GM08714 (cell line): Measurements from ENCODE around the gene ARHGDIA.

Experiments used
- H3K4me3 ChIP-seq: fragments of 200-500 bp; sonication (Bioruptor generic); 2 replicates; pipeline ENCODE4 v1.5.1; 2014; ENCODE audit warnings: mild to moderate bottlenecking, low read length, inconsistent platforms
- ZNF274 ChIP-seq: IDR thresholded peaks from 2 replicates; pipeline ENCODE4 v1.6.1; 2012; ENCODE audit warnings: mild to moderate bottlenecking, low read depth, low read length

ARHGDIA gene

GRCh38 chr17:81909966-81910839, 39.1 kb upstream of the ARHGDIA start:
- TF ChIP-seq ZNF274 = no peak
- peak overlapping the region; percentile 93 for H3K4me3 ChIP-seq

GRCh38 chr17:81909231-81909630, 38.1 kb upstream of the ARHGDIA start:
- no peak for TF ChIP-seq ZNF274
- H3K4me3 ChIP-seq = no peak overlapping the region

DNA sequence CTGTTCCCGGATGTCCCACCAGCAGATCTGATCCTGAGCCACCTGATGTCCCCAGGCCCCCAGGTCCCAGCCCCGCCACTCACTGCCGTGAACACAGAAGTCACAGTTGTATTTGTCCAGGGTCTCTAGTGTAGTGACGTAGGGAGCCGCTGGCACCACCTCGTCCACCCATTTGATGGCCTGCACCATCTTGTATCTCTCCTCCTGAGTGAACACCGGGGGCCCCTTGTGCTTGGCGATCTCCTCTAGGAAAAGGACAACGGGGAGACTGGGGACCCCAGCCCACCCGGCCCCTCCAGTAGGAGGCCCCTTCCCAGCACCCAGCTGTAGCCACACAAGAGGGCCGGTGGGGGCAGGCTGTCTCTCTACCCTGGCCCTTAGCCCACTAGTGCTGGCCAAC, 37.7 kb upstream of the ARHGDIA start:
- H3K4me3 ChIP-seq = no peak overlapping the region
- TF ChIP-seq ZNF274 = no peak

DNA sequence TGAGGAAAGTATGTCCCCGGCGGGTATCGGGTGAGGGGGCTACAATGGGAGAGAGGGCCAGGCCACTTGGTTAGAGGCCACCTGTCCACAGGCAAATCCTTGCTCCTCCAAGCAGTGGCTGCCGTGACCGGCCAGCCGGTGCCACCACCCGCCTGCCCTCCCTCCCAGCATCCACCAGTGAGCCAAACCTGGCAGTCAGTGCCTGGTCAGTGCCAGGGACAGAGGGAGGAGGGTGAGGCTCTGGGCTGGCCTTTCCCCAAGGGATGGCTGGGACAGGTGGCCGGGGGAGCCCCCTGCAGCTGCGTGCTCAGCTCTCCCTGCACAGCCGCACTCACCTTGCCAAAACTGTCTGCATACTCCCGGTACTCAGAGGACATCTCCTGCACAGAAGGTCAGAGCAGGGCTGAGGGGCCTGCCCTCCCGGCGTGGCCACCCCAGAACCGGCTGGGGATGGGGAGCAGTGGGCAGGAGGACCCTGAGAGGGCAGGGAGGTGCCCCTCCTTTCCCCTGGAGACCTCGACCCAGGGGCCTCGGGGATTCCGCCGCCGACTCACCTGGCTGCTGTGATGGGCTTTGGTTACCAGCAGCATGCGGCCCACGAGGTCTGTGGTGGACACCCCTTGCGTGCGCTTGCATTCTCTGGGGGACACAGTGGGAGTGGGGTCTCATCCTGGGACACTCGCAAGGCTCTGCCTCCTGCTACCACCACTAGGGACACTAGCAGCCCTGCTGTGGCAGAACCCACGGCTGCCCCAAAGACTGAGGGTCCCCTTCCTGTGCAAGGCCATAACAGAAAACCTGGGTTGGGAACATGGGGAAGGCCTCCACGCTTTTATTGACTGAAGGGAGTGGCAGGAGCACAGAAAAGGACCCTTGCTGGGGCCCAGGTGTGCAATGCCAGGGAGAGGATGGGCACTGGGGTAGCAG, 36.3 kb upstream of the ARHGDIA start:
- H3K4me3 ChIP-seq = no peak overlapping the region
- no peak for TF ChIP-seq ZNF274

DNA sequence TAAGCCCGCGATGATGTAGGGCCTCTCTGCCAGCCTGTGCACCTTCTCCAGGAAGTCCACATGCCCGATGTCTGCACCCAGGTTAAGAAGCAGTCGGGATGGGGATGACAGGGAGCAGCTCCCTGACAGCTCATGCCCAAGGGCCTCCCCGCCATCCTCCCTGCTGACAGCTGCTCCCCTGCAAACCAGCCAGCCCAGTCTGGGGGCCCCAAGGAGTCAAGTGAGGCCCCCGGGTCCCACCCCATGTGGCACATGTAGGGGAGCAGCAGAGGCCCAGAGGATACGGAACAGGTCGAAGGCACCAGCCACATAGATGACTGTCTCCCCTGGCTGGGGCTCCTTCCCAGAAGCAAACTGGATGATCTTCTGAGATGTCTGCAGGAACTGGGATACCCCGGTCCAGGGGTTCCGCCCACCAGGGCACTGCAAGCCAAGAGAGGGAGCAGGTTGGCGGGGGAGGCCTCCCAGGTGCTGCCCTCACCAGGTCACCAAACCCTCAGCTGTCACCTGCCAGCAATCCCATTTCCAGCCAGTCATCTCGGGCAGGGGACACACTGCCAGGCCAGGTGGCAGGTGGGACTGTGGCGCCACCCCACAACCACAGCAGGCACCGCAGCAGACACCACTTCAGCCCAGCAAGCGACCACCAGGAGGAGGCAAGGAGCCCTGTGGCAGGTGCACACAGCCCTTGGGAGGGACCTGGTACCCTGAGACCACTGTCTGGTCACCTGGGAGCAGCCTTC, 35.5 kb upstream of the ARHGDIA start:
- H3K4me3 ChIP-seq = no peak overlapping the region
- no peak for TF ChIP-seq ZNF274

GRCh38 chr17:81905993-81906392, 34.9 kb upstream of the ARHGDIA start:
- no peak overlapping the region for H3K4me3 ChIP-seq

GRCh38 chr17:81905424-81905875, 34.3 kb upstream of the ARHGDIA start:
- H3K4me3 ChIP-seq = no peak overlapping the region
- TF ChIP-seq ZNF274 = no peak

More at GRCh38 chr17:81905993-81906392, 34.9 kb upstream of the ARHGDIA start:
- TF ChIP-seq ZNF274 = no peak

- no peak overlapping the region for H3K4me3 ChIP-seq
- TF ChIP-seq ZNF274 = no peak
Measured at GRCh38 chr17:81904600-81905423, 33.7 kb upstream of the ARHGDIA start.

DNA sequence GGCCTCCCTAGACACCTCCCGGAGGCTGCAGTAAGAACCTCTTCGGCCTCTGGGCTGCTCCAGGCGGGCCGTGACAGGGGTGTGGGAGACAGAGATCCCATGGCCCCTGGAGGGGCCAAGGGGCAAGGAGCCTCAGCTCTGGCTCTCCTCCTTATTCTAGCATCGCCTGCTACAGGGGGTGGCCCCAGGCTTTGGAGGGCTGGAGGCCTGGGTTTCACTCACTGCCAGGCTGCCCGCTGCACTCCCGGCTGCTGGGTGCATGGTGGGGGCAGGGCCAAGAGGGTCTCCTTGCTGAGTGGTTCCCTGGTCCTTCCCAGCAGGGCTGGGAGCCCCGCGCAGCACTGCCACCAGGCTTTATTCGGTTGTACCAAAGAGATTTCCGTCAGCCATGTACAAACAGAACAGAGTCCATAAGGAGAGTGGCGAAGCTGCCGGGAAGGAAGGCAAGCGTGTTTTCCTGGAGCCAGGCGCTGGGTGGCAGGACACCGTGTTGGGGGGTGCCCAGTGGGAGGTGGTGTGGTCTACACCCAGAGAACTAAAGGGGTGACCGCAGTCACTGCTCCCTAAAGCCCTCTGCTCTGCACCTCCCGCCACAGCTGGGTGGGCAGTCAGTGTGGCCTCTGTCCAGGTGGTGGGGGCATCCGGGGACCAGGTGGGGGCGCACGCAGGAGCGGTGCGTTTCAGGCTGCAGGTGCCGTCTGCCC, 32.9 kb upstream of the ARHGDIA start:
- no peak overlapping the region for H3K4me3 ChIP-seq
- no peak for TF ChIP-seq ZNF274

GRCh38 chr17:81903415-81903831, 32.3 kb upstream of the ARHGDIA start:
- TF ChIP-seq ZNF274 = no peak
- H3K4me3 ChIP-seq = no peak overlapping the region

GRCh38 chr17:81902653-81903414, 31.7 kb upstream of the ARHGDIA start:
- H3K4me3 ChIP-seq = no peak overlapping the region

More at GRCh38 chr17:81902653-81903414, 31.7 kb upstream of the ARHGDIA start:
- TF ChIP-seq ZNF274 = no peak
